Left renal pelvis (tissue), 4 donors: Measurements from ENCODE around the gene CPEB3. TPM values are rescaled to one million over a fixed set of nuclear protein-coding genes. Genes with fewer than 3 reads are reported as not detected.
"Not testable (repeated sequence)": the region's sequence is repeated elsewhere in the genome, so short reads cannot be mapped to it uniquely, and the experiment has no call there.

Experiments
- DNase-seq, 4 donors: peaks; one replicate each; pipeline ENCODE4 v3.0.0-alpha.2; 2013; ENCODE audit warnings: low read depth in 4 of 4, low spot score in 3 of 4
- polyA plus RNA-seq, 4 donors: library from polyadenylated mRNA; unstranded; fragments of 120-200 nt; gene quantifications; one replicate each; pipeline ENCODE4 v1.2.1, GENCODE V29; 2013; ENCODE audit not compliant: insufficient read length in 4 of 4

The CPEB3 gene
- polyA plus RNA-seq, 4 donors: 2.3 to 4.0 (median 3.7) TPM

GRCh38 chr10:92218569-92218968, 72.3 kb downstream of the CPEB3 start:
- DNase-seq: no peak

GRCh38 chr10:92216608-92217007, 74.3 kb downstream of the CPEB3 start:
- not testable (repeated sequence) for DNase-seq

DNA sequence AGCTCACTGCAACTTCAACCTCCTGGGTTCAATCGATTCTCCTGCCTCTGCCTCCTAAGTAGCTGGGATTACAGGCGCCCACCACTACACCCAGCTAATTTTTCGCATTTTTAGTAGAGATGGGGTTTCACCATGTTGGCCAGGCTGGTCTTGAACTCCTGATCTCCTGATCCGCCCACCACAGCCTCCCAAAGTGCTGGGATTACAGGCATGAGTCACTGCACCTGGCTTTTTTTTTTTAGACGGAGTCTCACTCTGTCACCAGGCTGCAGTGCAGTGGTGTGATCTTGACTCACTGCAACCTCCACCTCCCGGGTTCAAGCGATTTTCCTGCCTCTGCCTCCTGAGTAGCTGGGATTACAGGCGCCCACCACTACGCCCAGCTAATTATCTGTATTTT, 75.7 kb downstream of the CPEB3 start:
- not testable (repeated sequence) for DNase-seq

GRCh38 chr10:92213049-92213448, 77.8 kb downstream of the CPEB3 start:
- no peak for DNase-seq

GRCh38 chr10:92208736-92209135, 82.1 kb downstream of the CPEB3 start:
- DNase-seq: no peak

GRCh38 chr10:92208157-92208720, 82.6 kb downstream of the CPEB3 start:
- DNase-seq: no peak

GRCh38 chr10:92207061-92207460, 83.8 kb downstream of the CPEB3 start:
- DNase-seq: no peak

- no peak for DNase-seq
These were observed 86.8 kb downstream of the CPEB3 start for GRCh38 chr10:92203919-92204623.

DNA sequence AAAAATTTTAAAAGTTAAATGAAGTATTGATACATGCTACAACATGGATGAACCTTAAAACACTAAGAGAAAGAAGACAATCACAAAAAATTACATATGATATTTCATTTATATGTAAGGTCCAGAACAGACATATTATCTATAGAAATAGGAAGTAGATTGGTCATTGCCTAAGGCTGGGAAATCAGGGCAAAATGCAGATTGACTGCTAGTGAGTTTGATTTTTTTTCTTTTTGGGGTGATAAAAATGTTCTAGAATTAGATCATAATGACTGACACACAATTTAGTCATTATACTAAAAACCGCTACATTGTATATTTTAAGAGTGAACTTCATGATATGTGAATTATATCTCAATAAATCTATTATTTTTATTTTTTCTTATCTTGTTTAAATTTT, 88.3 kb downstream of the CPEB3 start:
- DNase-seq: no peak

DNA sequence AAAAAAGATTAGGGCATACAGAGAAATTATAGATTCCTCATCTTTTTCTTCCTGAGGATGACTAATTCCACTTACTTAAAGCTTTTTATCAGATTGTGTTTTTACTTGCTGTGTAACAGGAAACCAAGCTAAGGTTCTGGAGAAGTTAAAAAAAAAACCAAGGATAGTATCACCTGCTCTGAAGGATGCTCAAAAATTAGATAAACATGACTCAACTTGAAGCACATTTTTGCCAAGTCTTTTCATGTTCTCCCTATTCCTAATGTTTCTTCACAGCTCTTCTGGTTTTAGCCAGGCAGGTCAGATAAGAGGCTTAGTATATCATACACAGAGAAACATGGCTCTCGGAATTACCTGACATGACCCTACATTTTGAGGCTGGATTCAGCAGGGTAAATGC, 90.3 kb downstream of the CPEB3 start:
- no peak for DNase-seq

GRCh38 chr10:92187101-92187500, 103.8 kb downstream of the CPEB3 start:
- DNase-seq: no peak

DNA sequence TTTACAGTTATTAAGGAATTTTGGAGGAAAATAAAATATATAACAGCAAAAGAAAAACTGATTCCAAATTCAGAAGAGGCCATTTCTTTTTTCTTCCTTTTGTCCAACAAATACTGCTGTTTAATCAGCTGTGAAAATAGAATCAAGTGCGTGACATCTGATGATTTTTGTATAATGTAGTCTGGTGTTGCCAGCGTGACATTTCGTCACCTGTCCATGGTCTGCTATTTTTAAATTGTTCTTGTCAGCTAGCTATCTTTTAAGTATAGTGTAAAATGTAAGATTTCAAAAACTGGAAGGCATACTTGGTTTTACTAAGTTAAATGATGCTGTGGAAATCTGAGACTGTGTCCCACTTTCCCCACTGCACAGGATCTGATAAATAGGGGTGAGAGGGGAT, 105.9 kb downstream of the CPEB3 start:
- DNase-seq: no peak

GRCh38 chr10:92183199-92183598, 107.7 kb downstream of the CPEB3 start:
- no peak for DNase-seq

GRCh38 chr10:92181575-92181974, 109.3 kb downstream of the CPEB3 start:
- no peak for DNase-seq

GRCh38 chr10:92180399-92180798, 110.5 kb downstream of the CPEB3 start:
- no peak for DNase-seq

- no peak for DNase-seq
These were observed 113.3 kb downstream of the CPEB3 start for GRCh38 chr10:92177546-92177945.

GRCh38 chr10:92175164-92175563, 115.7 kb downstream of the CPEB3 start:
- DNase-seq: no peak

DNA sequence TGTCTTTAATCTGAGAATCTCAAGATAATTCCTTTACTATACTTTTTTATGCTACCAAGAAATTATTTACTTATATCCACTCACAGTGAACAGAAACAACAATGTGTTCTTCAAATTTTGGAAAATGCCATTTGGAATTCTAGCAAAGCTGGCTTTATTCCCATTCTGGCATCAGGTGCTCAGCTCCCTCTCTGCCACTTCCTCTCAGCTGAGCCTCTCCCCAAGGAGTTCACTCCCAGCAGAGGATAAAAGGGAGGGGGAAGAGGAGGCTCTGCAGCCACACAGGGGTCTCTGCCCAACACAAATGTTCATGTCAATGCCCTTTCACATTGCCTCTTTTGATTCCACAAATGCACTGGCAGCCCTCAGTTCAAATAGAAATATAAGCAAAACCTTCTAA, 116.9 kb downstream of the CPEB3 start:
- DNase-seq: no peak

DNA sequence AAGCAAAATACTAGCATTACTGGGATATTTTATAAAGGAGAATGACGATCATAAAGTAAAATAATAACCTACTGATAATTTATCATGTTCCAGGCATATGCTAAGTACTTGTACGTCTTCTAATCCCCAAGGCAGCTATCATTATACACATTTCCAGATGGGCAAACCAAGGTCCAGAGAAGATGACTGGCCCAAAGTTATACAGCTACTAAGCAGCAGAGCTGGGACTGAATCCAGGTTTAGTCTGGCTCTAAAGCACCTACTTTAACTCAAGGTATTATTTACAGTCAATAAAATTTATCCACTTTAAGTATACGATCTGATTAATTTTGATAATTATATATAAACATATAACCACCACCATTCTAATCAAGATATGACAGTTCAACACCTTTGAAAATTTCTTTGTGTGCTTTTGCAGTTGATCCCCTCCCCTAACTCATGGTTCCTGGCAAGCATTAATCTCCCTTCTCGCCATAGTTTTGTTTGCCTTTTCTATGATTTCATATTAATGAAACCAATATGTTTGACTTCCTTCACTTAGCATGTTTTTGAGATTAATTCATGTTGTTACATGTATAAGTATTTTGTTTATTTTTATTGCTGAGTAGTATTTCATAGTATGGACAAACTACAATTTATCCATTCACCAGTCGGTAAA, 126.7 kb downstream of the CPEB3 start:
- no peak for DNase-seq

DNA sequence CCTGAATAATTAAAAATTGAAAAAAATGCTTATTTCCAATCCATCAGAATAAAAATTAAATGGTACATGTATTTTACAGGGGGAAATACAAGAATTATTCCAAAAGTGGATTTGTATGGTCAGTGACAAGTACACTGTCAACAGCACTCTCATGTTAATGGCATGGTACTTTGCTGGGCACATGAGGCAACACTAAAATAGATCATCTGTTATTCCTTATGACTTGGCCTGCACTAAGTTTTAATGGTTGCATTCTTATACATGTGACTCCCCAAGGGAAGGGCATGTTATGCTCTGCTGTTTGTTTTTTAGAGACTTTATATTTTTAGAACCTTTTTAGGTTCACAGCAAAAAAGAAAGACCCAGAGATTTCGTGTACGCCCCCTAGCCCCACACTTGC, 128.3 kb downstream of the CPEB3 start:
- DNase-seq: no peak

DNA sequence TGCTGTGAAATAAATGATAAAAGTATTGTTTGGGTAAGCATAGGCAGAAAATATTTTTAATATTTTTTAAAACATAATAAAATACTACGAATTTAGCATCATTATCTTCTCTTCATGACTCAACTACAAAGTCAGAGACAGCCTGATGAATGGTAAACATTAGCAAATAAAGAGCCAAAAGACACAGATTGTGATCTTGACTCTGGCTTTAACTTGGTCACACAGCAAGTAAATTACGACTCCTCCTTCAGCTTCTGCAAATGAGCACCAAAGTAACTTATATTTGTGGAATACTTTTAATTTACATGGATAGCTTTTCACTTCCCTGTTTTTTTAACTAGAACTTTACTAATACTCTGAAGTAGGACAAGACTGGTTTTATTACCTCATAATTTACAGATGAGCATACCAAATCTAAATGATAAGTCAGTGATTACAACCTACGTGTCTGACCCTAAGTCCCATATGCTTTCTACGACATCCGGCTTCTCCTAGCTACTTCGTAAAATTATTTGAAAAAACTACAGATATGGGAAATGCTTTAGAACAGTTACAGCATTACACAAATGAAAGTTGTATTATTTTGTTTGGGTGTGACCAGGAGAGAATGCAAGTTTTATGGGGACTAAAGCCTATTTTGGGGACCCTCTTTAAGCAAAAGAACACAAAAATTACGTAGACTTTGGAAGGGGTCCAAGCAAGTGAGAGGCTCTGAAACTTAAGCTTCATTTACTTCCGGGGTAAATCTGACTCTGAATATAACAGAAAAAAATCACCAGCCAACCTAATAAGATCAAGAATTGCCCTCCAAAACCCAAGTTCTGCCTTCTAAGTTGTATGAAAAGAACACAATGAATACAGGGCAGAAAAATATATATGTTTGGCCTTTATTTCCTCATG, 133.8 kb downstream of the CPEB3 start:
- no peak for DNase-seq
